GM12878 (cell line): ENCODE data around the gene MCF2L2. TPM values are rescaled to one million over a fixed set of nuclear protein-coding genes. Genes with fewer than 3 reads are reported as not detected.
A peak's percentile ranks its signal among the peaks of the same experiment; 100 is the strongest.

Experiments used
- ATF7 ChIP-seq: fragments of 450-650 bp; IDR thresholded peaks from 2 replicates; pipeline ENCODE4 v1.6.1; 2016; ENCODE audit warnings: low read depth, mild to moderate bottlenecking
- CBFB ChIP-seq: IDR thresholded peaks from 2 replicates; pipeline ENCODE4 v1.6.1; 2016; ENCODE audit warnings: antibody characterized with exemption, low read depth
- CBX3 ChIP-seq: fragments of 200-600 bp; sonication (generic); IDR thresholded peaks from 2 replicates; pipeline ENCODE4 v1.6.1; 2016; ENCODE audit warnings: low read depth, borderline replicate concordance
- CHD2 ChIP-seq: IDR thresholded peaks from 2 replicates; pipeline ENCODE4 v1.6.1; 2011; ENCODE audit warnings: low read depth, low read length, improper control_type of control experiment, borderline replicate concordance
- GATAD2B ChIP-seq: fragments of 450-650 bp; conservative IDR thresholded peaks from 2 replicates; pipeline ENCODE4 v1.6.1; 2017; ENCODE audit warnings: low read depth, mild to moderate bottlenecking, moderate library complexity
- MEF2A ChIP-seq: IDR thresholded peaks from 2 replicates; pipeline ENCODE4 v1.6.1; 2011; ENCODE audit warnings: low read depth, mild to moderate bottlenecking, low read length, moderate library complexity; ENCODE audit not compliant: insufficient read depth
- NR2C1 ChIP-seq: fragments of 450-650 bp; IDR thresholded peaks from 2 replicates; pipeline ENCODE4 v1.6.1; 2017; ENCODE audit warnings: antibody characterized with exemption, mild to moderate bottlenecking, moderate library complexity
- POLR2AphosphoS2 ChIP-seq: IDR thresholded peaks from 2 replicates; pipeline ENCODE4 v1.6.1; 2011; ENCODE audit warnings: low read depth, mild to moderate bottlenecking, low read length, improper control_type of control experiment, moderate library complexity
- SMARCA5 ChIP-seq: fragments of 450-650 bp; IDR thresholded peaks from 2 replicates; pipeline ENCODE4 v1.6.1; 2017; ENCODE audit warnings: mild to moderate bottlenecking
- SREBF1 ChIP-seq: IDR thresholded peaks from 2 replicates; pipeline ENCODE4 v1.6.1; 2012; ENCODE audit warnings: mild to moderate bottlenecking, low read length
- TCF7 ChIP-seq: IDR thresholded peaks from 2 replicates; pipeline ENCODE4 v1.6.1; 2014; ENCODE audit warnings: antibody characterized with exemption, borderline replicate concordance
- ZNF384 ChIP-seq: IDR thresholded peaks from 2 replicates; pipeline ENCODE4 v1.6.1; 2012; ENCODE audit warnings: low read depth, mild to moderate bottlenecking, low read length, improper control_type of control experiment, borderline replicate concordance
- polyA plus RNA-seq, 11 experiments: library from polyadenylated mRNA; depleted of rRNA in 4 of 11; unstranded in 6 of 11; stranded (reverse) in 5 of 11; fragments of >200 nt; fragmentation: Nextera tagmentation in 4 of 11; fragmentation: Illumina TruSeq in 1 of 11; extraction: Ambion mirVana in 4 of 11; extraction: Trizol in 1 of 11; gene quantifications; 1 replicate in 1 of 11; 2 replicates in 10 of 11; pipeline versions ENCODE4 v1.2.1 to v1.2.3, GENCODE V29; 2011 to 2016; ENCODE audit warnings: inconsistent platforms in 2 of 11, missing spikeins in 2 of 11, low read depth in 1 of 11
- total RNA-seq, 4 experiments: library from RNA; depleted of rRNA in 3 of 4; stranded (reverse); fragments of >200 nt in 3 of 4; fragmentation: Illumina TruSeq in 1 of 4; extraction: Trizol in 1 of 4; gene quantifications; 2 replicates each; pipeline versions ENCODE4 v1.2.1 to v1.2.3, GENCODE V29; 2013 to 2021
- TF ChIP-seq, protein P1 (sequence below): fragments of 450-650 bp; IDR thresholded peaks from 2 replicates; pipeline ENCODE4 v1.6.1; 2017; ENCODE audit warnings: mild to moderate bottlenecking, moderate library complexity
- TF ChIP-seq, protein P2 (sequence below): fragments of 450-650 bp; formaldehyde crosslinking; IDR thresholded peaks from 2 replicates; pipeline ENCODE4 v1.4.0; 2020; ENCODE audit warnings: mild to moderate bottlenecking, moderate library complexity
- TF ChIP-seq, protein P3 (sequence below): fragments of 450-650 bp; IDR thresholded peaks from 2 replicates; pipeline ENCODE4 v1.6.1; 2018; ENCODE audit warnings: borderline replicate concordance, mild to moderate bottlenecking; ENCODE audit not compliant: partially characterized antibody
- TF ChIP-seq, protein P4 (sequence below): fragments of 450-650 bp; IDR thresholded peaks from 2 replicates; pipeline ENCODE4 v1.6.1; 2017; ENCODE audit warnings: borderline replicate concordance
- TF ChIP-seq, protein P5 (sequence below): IDR thresholded peaks from 2 replicates; pipeline ENCODE4 v1.6.1; 2011; ENCODE audit warnings: borderline replicate concordance, low read depth, mild to moderate bottlenecking, moderate library complexity, low read length; ENCODE audit not compliant: insufficient read depth, poor library complexity, severe bottlenecking

The MCF2L2 gene
- total and polyA plus RNA-seq, 10 of the 15 experiments (the other 5 are each of a cell fraction or from before 2014, with no cell fraction given) = 0.37 to 2.8 (median 1.4) TPM

DNA sequence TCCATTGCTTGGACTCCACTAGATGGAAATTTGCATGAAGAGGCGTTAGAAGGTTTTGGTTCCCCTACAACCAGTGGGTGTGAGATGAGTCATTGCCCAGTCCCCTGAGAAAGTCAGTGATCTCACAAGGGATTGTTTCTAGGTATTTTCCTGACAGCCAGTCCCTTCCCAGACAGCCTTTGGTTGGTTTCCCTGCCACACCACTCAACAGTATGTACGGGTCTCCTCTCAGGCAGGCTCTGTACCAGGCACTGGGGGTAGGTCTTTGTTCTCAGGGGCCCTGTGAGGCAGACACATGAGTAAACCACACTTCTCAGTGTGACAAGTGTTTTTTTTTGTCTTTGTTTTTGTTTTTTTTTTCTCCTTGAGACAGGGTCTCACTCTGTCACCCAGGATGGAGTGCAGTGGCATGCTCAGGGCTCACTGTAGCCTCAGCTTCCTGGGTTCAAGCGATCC, 269.8 kb downstream of the MCF2L2 start (continued):
- TF ChIP-seq, protein P1, sequence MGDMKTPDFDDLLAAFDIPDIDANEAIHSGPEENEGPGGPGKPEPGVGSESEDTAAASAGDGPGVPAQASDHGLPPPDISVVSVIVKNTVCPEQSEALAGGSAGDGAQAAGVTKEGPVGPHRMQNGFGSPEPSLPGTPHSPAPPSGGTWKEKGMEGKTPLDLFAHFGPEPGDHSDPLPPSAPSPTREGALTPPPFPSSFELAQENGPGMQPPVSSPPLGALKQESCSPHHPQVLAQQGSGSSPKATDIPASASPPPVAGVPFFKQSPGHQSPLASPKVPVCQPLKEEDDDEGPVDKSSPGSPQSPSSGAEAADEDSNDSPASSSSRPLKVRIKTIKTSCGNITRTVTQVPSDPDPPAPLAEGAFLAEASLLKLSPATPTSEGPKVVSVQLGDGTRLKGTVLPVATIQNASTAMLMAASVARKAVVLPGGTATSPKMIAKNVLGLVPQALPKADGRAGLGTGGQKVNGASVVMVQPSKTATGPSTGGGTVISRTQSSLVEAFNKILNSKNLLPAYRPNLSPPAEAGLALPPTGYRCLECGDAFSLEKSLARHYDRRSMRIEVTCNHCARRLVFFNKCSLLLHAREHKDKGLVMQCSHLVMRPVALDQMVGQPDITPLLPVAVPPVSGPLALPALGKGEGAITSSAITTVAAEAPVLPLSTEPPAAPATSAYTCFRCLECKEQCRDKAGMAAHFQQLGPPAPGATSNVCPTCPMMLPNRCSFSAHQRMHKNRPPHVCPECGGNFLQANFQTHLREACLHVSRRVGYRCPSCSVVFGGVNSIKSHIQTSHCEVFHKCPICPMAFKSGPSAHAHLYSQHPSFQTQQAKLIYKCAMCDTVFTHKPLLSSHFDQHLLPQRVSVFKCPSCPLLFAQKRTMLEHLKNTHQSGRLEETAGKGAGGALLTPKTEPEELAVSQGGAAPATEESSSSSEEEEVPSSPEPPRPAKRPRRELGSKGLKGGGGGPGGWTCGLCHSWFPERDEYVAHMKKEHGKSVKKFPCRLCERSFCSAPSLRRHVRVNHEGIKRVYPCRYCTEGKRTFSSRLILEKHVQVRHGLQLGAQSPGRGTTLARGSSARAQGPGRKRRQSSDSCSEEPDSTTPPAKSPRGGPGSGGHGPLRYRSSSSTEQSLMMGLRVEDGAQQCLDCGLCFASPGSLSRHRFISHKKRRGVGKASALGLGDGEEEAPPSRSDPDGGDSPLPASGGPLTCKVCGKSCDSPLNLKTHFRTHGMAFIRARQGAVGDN = 0 out of 2 replicates have a peak, but pooled peaks have one; percentile 27
- TF ChIP-seq NR2C1 (no peak), CHD2 (peak; percentile 50; the same call in 1 of the 2 replicates), GATAD2B (peak; percentile 97), CBFB (no peak; the same call in 1 of the 2 replicates), ZNF384 (peak; percentile 83), ATF7 (peak; percentile 95), TCF7 (no peak; the same call in 1 of the 2 replicates), SREBF1 (no peak), SMARCA5 (peak; percentile 81; the same call in 1 of the 2 replicates), MEF2A (peak; percentile 34; the same call in 1 of the 2 replicates), POLR2AphosphoS2 (no peak), CBX3 (no peak)
- TF ChIP-seq, protein P2, sequence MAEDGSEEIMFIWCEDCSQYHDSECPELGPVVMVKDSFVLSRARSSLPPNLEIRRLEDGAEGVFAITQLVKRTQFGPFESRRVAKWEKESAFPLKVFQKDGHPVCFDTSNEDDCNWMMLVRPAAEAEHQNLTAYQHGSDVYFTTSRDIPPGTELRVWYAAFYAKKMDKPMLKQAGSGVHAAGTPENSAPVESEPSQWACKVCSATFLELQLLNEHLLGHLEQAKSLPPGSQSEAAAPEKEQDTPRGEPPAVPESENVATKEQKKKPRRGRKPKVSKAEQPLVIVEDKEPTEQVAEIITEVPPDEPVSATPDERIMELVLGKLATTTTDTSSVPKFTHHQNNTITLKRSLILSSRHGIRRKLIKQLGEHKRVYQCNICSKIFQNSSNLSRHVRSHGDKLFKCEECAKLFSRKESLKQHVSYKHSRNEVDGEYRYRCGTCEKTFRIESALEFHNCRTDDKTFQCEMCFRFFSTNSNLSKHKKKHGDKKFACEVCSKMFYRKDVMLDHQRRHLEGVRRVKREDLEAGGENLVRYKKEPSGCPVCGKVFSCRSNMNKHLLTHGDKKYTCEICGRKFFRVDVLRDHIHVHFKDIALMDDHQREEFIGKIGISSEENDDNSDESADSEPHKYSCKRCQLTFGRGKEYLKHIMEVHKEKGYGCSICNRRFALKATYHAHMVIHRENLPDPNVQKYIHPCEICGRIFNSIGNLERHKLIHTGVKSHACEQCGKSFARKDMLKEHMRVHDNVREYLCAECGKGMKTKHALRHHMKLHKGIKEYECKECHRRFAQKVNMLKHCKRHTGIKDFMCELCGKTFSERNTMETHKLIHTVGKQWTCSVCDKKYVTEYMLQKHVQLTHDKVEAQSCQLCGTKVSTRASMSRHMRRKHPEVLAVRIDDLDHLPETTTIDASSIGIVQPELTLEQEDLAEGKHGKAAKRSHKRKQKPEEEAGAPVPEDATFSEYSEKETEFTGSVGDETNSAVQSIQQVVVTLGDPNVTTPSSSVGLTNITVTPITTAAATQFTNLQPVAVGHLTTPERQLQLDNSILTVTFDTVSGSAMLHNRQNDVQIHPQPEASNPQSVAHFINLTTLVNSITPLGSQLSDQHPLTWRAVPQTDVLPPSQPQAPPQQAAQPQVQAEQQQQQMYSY (CRISPR knock-in tag) = no peak
- TF ChIP-seq, protein P3, sequence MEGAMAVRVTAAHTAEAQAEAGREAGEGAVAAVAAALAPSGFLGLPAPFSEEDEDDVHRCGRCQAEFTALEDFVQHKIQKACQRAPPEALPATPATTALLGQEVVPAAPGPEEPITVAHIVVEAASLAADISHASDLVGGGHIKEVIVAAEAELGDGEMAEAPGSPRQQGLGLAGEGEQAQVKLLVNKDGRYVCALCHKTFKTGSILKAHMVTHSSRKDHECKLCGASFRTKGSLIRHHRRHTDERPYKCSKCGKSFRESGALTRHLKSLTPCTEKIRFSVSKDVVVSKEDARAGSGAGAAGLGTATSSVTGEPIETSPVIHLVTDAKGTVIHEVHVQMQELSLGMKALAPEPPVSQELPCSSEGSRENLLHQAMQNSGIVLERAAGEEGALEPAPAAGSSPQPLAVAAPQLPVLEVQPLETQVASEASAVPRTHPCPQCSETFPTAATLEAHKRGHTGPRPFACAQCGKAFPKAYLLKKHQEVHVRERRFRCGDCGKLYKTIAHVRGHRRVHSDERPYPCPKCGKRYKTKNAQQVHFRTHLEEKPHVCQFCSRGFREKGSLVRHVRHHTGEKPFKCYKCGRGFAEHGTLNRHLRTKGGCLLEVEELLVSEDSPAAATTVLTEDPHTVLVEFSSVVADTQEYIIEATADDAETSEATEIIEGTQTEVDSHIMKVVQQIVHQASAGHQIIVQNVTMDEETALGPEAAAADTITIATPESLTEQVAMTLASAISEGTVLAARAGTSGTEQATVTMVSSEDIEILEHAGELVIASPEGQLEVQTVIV = no peak
- TF ChIP-seq, protein P4, sequence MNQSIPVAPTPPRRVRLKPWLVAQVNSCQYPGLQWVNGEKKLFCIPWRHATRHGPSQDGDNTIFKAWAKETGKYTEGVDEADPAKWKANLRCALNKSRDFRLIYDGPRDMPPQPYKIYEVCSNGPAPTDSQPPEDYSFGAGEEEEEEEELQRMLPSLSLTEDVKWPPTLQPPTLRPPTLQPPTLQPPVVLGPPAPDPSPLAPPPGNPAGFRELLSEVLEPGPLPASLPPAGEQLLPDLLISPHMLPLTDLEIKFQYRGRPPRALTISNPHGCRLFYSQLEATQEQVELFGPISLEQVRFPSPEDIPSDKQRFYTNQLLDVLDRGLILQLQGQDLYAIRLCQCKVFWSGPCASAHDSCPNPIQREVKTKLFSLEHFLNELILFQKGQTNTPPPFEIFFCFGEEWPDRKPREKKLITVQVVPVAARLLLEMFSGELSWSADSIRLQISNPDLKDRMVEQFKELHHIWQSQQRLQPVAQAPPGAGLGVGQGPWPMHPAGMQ = no peak
- TF ChIP-seq, protein P5, sequence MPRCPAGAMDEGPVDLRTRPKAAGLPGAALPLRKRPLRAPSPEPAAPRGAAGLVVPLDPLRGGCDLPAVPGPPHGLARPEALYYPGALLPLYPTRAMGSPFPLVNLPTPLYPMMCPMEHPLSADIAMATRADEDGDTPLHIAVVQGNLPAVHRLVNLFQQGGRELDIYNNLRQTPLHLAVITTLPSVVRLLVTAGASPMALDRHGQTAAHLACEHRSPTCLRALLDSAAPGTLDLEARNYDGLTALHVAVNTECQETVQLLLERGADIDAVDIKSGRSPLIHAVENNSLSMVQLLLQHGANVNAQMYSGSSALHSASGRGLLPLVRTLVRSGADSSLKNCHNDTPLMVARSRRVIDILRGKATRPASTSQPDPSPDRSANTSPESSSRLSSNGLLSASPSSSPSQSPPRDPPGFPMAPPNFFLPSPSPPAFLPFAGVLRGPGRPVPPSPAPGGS = peak; percentile 95
